ENCODE data around the gene PTPRE.
A peak's percentile ranks its signal among the peaks of the same experiment; 100 is the strongest.

DNA sequence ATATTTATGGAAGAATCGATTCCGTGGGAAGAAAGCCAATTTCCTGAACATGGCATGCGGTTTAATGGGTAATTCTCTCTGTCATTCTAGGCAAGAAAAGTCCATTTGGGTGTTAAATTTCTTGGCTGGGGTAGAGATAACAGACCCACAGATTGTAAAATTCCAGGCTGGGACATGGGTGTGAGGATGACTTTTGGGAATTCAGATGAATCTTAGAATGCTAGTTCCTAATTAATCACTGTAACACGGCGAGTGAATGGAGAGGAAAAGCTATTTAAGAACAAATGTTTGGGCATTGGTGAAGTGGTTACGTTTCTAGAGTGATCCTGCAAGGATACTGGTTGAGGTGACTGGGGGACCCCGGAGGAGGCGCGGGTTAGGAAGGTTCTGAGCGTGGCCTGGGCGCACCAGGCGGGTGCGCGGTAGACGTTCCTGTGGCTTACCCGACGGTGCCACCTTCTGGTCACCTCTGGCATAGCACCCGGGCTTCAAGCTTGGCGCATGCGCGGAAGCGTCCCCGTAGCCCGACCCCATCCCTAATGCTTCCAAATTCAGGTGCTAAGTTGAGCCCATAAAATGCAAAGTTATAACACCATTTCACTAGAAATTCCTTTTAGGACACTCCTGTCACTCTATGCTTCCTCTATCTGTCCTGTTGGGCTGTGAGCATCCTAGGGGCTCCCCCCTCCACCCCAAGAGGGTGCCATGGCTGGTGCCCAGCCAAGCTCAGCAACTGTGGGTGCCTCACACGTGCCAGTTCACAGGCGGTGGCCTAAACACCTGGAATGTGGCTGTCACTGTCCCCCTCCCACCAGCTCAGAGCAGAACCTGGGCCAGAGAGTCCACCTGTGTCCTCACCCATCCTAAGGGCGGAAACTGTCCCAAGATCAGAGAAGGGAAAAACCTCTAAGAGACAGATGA, 104.4 kb downstream of the PTPRE start:
- TF ChIP-seq, protein P1, sequence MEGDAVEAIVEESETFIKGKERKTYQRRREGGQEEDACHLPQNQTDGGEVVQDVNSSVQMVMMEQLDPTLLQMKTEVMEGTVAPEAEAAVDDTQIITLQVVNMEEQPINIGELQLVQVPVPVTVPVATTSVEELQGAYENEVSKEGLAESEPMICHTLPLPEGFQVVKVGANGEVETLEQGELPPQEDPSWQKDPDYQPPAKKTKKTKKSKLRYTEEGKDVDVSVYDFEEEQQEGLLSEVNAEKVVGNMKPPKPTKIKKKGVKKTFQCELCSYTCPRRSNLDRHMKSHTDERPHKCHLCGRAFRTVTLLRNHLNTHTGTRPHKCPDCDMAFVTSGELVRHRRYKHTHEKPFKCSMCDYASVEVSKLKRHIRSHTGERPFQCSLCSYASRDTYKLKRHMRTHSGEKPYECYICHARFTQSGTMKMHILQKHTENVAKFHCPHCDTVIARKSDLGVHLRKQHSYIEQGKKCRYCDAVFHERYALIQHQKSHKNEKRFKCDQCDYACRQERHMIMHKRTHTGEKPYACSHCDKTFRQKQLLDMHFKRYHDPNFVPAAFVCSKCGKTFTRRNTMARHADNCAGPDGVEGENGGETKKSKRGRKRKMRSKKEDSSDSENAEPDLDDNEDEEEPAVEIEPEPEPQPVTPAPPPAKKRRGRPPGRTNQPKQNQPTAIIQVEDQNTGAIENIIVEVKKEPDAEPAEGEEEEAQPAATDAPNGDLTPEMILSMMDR (optimal IDR thresholded peaks at IDR 0.05 in 1 of 3, IDR thresholded peaks at IDR 0.05 in 1 of 3, conservative IDR thresholded peaks at IDR 0.05 in 1 of 3; ENCODE audit: extremely low read depth in 1 of 3, insufficient read depth in 2 of 3, low read length in 3 of 3) = peak; percentile 96 to 99 (median 99)
- no peak for TF ChIP-seq EZH2 (IDR thresholded peaks at IDR 0.05; ENCODE audit: low read length)

All from keratinocyte (primary cell).